HUES48 (cell line): ENCODE results near the gene BLOC1S3.

ENCODE experiments used
- H3K27ac ChIP-seq: one replicate; pipeline ENCODE4 v1.7.0; 2013; ENCODE audit warnings: low read depth, low read length, inconsistent platforms
- H3K27me3 ChIP-seq: 2 replicates; pipeline ENCODE4 v1.6.1; 2013; ENCODE audit warnings: mild to moderate bottlenecking, low read length; ENCODE audit not compliant: control insufficient read depth, insufficient read depth
- H3K36me3 ChIP-seq: 2 replicates; pipeline ENCODE4 v1.6.1; 2013; ENCODE audit warnings: low read length; ENCODE audit not compliant: control insufficient read depth, insufficient read depth
- H3K4me1 ChIP-seq: 2 replicates; pipeline ENCODE4 v1.6.1; 2013; ENCODE audit warnings: mild to moderate bottlenecking, low read length; ENCODE audit not compliant: control insufficient read depth, insufficient read depth
- H3K4me3 ChIP-seq: 2 replicates; pipeline ENCODE4 v1.5.1; 2013; ENCODE audit warnings: mild to moderate bottlenecking, low read depth, low read length
- H3K9ac ChIP-seq: 2 replicates; pipeline ENCODE4 v1.6.1; 2013; ENCODE audit warnings: mild to moderate bottlenecking, low read depth, low read length, moderate library complexity
- H3K9me3 ChIP-seq: 2 replicates; pipeline ENCODE4 v1.6.1; 2013; ENCODE audit warnings: low read length; ENCODE audit not compliant: control insufficient read depth, insufficient read depth

Gene BLOC1S3

DNA sequence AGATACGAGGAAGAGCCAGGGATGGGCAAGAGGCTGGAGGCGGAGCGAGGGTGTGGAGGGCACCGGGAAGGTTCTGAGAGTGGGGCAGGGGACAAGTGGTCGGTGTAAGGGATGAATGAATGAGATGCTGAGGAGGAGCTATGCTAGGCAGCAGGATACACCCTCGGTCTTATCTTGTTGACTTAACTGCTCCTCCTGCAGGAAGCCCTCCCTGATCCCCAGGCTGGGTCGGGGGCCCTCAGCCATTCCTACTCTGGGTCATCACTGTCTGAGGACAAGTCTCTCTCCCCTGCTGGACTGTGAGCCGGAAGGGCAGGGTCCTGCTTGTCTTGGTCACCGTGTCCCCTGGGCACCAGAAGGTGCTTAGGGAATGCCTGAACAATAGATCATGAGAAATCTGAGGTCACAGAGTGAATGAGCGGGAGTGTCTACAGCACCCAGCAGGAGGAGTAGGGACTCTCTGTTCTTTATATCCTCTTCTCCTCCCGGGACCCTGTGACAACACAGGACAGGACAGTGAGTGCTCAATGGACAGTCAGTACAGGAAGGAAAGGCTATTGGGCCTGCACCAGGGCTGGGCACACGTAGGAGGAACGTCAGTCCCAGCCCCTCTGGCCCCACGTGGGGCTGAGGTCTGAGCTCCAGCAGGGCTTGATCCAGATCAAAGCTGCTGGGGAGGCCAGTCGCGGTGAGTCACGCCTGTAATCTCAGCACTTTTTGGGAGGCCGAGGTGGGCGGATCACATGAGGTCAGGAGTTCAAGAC, 24.3 kb upstream of the BLOC1S3 start:
- Histone ChIP-seq H3K27ac (no peak overlapping the region), H3K36me3 (no peaks in the 10 kb centered on the region), H3K27me3 (peaks cover 47% of the 10 kb centered on the region), H3K4me1 (peaks cover 3% of the 10 kb centered on the region; the same call in 1 of the 2 replicates), H3K9me3 (no peaks in the 10 kb centered on the region), H3K9ac (no peak overlapping the region), H3K4me3 (peak overlapping the region; percentile 38; the same call in 1 of the 2 replicates)

DNA sequence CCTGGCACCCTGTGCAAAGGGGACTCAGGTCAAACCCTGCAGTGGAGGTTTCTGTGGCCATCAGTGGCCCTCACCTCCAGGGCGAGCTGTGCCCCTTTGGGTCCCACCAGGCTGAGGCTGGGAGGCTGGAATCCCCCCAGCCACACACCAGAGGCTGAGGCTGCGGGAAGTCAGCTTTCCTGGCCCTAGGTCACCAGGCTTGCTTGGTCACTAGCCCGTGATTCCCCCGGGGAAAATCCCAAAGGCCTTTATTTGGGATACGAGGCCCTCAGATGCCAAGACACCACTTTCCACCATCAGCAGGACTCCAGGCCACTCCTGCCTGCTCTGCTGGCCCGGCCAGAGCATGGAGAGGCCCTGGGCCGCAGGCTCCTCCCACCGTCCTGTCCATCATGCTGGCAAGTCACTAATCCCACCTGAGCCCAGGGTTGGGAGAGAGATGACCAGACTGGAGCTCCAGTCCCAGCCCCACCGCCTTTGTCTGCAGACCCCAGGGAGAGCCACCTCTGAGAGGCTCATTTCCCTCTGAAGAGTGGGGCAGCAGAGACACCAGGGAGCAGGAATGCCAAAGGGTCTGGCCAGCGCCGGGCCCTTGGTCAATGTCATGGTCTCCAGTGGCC, 22.5 kb upstream of the BLOC1S3 start:
- H3K4me1 ChIP-seq: peaks cover 3% of the 10 kb centered on the region; the same call in 1 of the 2 replicates
- H3K4me3 ChIP-seq: no peak overlapping the region
- peaks cover 54% of the 10 kb centered on the region for H3K27me3 ChIP-seq
- no peaks in the 10 kb centered on the region for H3K9me3 ChIP-seq
- no peak overlapping the region for H3K9ac ChIP-seq
- H3K36me3 ChIP-seq: no peaks in the 10 kb centered on the region
- H3K27ac ChIP-seq: no peak overlapping the region

DNA sequence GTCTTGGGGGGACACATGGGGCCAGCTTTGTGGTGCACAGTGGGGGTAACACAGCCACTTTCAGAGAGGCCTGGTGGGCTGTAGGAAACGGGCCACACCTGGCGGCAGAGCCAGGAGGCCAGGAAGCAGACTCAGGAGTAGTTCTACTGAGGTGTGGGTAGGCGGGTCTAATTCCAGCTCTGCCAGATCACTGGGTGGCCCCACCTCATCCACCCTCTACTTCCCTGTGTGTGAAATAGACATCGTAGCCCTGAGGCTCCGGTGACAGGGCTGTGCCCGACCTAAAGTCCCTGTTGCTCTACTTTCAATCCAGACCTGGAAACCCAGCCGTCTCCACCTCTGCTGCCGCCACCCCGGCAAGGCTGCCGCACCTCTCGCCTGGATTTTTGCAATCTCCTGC, 21.8 kb upstream of the BLOC1S3 start:
- no peak overlapping the region for H3K27ac ChIP-seq
- no peak overlapping the region for H3K4me3 ChIP-seq
- peaks cover 3% of the 10 kb centered on the region; the same call in 1 of the 2 replicates for H3K4me1 ChIP-seq
- peaks cover 51% of the 10 kb centered on the region for H3K27me3 ChIP-seq
- no peaks in the 10 kb centered on the region for H3K9me3 ChIP-seq
- H3K36me3 ChIP-seq: no peaks in the 10 kb centered on the region
- H3K9ac ChIP-seq: no peak overlapping the region

DNA sequence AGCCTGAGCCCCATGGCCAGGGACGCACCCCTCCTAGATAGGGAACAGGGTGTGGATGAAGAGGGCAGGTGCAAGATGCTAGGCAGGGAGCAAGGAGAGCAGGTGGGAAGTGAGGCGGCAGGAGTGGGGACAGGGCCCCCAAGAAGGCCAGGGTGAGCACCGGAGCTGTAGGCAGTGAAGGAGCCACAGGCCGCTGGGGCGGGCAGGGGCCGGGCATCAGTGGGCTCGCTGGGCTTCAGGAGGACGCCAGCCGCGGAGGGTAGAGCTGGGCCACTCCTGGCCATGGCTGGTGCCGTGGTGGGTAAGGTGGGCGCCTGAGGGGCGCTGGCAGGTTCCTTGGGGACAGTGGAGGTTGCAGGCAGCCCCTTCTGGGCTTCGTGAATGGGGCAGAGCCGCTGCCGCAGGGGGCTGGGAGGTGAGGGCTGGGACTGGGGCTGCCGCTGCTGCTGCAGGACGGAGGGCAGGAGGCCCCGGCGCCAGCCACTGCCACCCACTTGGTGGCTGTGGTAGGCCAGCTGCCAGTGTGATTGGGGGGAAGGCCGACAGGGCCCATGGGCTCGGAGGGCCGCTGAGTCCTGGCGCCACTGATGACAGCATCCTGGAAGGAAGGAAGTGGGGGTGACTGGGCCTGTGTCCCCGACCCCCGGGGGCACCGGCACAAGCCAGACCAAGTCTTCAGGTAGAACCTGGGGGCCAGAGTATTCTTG, 19.9 kb upstream of the BLOC1S3 start:
- Histone ChIP-seq H3K36me3 (no peaks in the 10 kb centered on the region), H3K4me3 (no peak overlapping the region), H3K9ac (no peak overlapping the region), H3K27ac (no peak overlapping the region), H3K27me3 (peaks cover 32% of the 10 kb centered on the region), H3K4me1 (peaks cover 3% of the 10 kb centered on the region; the same call in 1 of the 2 replicates), H3K9me3 (no peaks in the 10 kb centered on the region)

DNA sequence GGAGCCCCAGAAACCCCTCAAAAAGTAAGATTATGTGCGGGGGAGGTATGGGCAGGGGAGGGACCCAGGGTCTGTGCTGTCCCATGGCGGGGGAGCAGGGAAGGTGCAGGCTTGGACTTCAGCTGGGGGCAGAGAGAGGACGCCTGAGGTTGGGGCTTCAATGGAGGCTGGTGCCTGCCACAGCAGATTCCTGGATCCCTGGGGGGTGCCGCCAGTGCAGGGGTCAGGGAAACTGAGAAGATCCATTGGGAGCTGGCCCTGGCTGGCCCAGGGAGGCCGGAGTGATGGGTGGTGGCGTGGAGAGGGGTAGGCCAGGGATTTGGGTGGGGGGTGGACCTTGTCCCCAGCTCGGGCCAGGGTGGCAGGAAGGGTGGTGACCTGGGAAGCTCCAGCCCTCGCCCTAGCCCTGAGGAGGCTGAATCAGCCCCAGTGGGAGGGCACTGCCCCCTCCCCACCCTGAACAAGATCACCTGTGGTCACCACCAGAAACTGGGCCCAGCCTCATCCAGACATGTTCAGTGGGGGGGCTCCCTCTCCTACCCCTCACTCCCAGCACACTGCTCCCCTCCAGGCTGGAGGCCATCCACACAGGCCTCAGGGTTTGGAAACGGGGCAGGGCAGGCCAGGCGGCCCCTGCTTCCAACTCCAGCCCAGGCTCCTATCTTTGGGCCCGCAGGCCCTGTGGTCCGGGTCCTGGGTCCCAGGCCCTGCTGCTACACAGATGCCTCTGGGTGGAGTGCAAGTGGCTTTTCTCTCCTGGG, 19.2 kb upstream of the BLOC1S3 start:
- Histone ChIP-seq H3K4me3 (no peak overlapping the region), H3K9ac (no peak overlapping the region), H3K9me3 (no peaks in the 10 kb centered on the region), H3K27ac (no peak overlapping the region), H3K36me3 (no peaks in the 10 kb centered on the region), H3K4me1 (peaks cover 3% of the 10 kb centered on the region; the same call in 1 of the 2 replicates), H3K27me3 (peaks cover 24% of the 10 kb centered on the region)

DNA sequence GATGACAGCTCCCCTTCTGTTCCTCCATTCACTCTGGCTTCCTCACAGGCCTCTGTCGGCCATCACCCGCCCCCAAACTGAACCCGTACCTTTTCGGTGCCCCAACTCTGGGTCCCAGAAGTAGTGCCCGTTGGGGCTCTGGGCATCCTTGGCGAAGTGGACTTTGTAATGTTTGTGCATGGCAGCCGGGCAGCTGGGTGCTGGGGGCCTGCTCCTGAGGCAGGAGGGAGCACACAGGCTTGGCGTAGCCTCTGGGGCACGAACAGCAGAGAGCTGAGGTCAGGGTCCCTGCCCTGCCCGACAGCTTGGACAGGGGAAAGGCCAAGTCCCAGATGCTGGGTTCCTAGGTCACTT, 18.6 kb upstream of the BLOC1S3 start:
- H3K27ac ChIP-seq: no peak overlapping the region
- H3K4me1 ChIP-seq: peaks cover 3% of the 10 kb centered on the region; the same call in 1 of the 2 replicates
- H3K36me3 ChIP-seq: no peaks in the 10 kb centered on the region
- no peak overlapping the region for H3K4me3 ChIP-seq
- H3K9ac ChIP-seq: no peak overlapping the region
- peaks cover 20% of the 10 kb centered on the region for H3K27me3 ChIP-seq
- H3K9me3 ChIP-seq: no peaks in the 10 kb centered on the region

DNA sequence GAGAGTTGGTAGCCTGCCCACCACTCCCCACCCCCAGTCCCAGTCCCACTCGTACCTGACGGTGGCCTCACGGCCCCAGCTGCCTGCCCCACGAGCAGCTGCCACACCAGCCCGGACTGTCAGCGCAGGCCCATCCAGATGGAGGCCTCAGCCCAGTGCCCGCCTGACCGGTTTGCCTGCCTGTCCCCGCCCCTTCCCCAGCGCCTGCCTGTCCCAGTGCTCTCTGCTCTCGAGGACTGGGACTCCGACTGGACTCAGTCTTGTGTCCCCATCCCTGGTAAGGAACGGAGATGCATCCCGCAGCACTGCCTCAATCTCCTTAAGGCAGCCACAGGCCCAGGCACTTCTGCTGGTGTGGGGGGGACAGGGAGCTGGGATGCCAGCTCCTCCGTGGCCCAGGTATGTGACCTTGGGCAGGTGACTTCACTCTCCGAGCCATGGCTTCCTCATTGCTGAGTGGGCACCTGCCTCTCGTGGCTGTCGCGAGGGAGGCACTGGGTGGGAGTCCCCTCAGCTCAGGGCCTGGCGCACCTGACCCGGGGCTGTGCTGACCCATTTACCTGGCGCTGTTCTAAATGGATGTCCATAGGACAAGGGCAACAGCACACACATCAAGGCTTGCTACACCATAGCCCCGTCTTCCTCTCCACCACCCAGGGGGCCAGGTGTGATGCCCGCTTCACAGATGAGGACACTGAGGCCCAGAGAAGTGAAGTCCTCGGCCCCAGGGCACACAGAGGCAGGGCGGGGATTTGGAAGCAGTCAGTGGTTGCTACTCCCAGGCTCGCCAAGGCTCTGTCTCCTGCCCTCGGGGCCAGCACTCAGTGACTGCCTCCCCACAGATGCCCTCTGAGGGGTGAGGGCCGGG, 17.5 kb upstream of the BLOC1S3 start, which contains the start of gene NKPD1:
Gene NKPD1 (minus strand): TSS at position 113 of the 868 bp plus-strand sequence. CDS start 832 bp downstream, outside the sequence.
- peaks cover 20% of the 10 kb centered on the region for H3K27me3 ChIP-seq
- H3K9ac ChIP-seq: no peak within 1 kb of the TSS
- no peak within 1 kb of the TSS for H3K27ac ChIP-seq
- H3K4me1 ChIP-seq: peaks cover 3% of the 10 kb centered on the region; the same call in 1 of the 2 replicates
- H3K4me3 ChIP-seq: no peak within 1 kb of the TSS
- no peaks in the 10 kb centered on the region for H3K36me3 ChIP-seq
- H3K9me3 ChIP-seq: no peaks in the 10 kb centered on the region

DNA sequence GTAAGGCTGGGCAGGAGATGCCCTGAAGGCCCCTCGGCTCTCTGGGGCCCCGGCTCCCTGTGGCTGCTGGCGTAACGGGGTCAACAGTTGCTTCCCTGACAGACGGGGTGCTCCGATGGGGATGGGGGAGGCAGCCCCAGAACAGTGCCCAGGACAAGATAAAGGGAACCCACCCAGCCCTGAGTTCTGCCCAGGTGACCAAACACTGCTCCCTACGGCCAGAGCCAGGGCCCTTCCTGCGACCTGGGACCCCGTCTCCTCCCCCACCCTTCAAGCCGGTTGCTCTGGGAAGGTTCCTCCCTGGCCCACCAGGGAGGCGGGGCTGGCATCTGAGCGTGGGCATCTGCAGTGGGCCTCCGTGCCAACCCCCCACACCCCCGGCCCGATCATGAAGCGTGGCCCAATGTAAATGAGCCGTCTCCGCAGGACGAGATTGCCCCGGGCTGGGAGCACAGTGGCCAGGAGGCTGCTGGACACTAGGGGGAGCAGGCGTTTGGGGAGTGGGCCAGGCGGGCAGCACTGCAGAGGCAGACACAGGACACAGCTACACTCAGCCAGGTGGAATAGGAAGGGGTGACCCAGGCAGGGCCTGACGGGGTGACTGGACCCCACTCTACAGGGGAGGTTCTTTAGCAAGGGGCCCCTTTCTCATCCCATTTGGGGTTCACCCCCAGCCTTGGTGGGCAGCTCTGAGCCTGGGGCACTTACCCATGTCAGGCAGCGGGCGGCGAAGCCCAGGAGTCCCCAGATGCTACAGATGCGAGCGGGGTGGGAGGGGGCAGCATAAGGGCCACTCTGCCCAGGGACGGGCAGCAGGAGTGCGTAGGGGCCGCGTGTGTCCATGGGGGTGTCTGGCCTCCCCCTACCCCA, 16.6 kb upstream of the BLOC1S3 start:
- Histone ChIP-seq H3K4me1 (peaks cover 6% of the 10 kb centered on the region), H3K4me3 (no peak overlapping the region), H3K27ac (no peak overlapping the region), H3K9ac (no peak overlapping the region), H3K9me3 (no peaks in the 10 kb centered on the region), H3K27me3 (peaks cover 20% of the 10 kb centered on the region), H3K36me3 (no peaks in the 10 kb centered on the region)

DNA sequence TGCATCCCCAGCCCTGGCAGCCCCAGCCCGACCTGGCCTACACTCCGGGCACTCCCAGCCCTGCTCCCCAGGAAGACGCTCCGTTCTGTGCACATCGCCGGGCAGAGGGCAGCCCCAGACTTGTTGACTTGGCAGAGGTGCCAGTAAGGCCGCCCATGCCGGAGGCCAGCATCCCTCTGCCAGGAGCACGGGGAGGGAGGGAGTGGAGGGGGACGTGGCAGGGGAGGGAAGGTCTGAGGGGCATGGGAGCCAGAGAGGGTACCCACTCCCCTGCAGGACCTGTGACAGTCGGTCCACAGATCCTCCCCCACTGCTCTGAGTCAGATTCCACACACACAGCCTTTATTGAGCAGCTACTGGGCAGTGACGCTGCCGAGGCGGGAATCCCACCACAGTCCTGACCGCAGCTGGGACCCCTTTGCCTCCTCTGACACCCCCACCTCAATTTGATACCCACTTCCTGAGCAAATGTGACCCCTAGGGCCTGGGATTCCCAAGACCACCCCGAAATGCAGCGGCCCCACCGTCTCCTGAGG, 15.9 kb upstream of the BLOC1S3 start:
- Histone ChIP-seq H3K27ac (no peak overlapping the region), H3K9me3 (no peaks in the 10 kb centered on the region), H3K4me1 (peaks cover 9% of the 10 kb centered on the region), H3K27me3 (peaks cover 20% of the 10 kb centered on the region), H3K9ac (no peak overlapping the region), H3K4me3 (no peak overlapping the region), H3K36me3 (no peaks in the 10 kb centered on the region)
